ENCODE data around the gene NCK2.

GRCh38 chr2:105875241-105875640 lies 130.5 kb downstream of the NCK2 start:
- no peak for TF ChIP-seq CTCF (IDR thresholded peaks at IDR 0.05)
- TF ChIP-seq POLR2A (IDR thresholded peaks at IDR 0.05), result no peak

All from thyroid gland (tissue), 4 donors.